Neural progenitor cell (in vitro differentiated cells): ENCODE results near the gene MAP9.

Experiments used
- EZH2 ChIP-seq: fragments of 200-600 bp; sonication (generic); IDR thresholded peaks from 2 replicates; pipeline ENCODE4 v1.6.1; 2017; ENCODE audit warnings: antibody characterized with exemption, mild to moderate bottlenecking, moderate library complexity
- EZH2phosphoT487 ChIP-seq: fragments of 200-600 bp; sonication (generic); IDR thresholded peaks from 2 replicates; pipeline ENCODE4 v1.6.1; 2017; ENCODE audit warnings: antibody characterized with exemption
- TF ChIP-seq, protein P1 (sequence below): fragments of 200-600 bp; sonication (generic); IDR thresholded peaks from 2 replicates; pipeline ENCODE4 v1.5.1; 2017; ENCODE audit warnings: antibody characterized with exemption, mild to moderate bottlenecking

DNA sequence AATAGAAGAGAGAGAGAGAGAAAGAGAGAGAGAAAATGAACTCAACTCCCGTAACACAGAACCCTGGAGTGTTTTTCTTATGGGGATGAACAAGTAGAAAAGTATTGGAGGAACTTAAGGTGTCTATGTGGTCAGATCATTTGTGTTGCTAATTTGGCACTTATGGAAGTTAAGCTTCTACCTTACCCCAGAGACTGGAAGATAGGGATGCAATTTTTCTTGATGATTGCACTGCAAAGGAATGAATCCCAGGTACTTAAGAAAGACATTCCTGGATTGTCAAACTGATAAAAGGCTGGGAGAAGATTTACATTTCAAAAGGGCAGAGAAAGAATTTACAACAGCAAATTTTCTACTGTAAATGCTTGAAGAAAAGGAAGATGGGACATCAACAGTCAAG is 57.2 kb downstream of the MAP9 start:
- TF ChIP-seq, protein P1, sequence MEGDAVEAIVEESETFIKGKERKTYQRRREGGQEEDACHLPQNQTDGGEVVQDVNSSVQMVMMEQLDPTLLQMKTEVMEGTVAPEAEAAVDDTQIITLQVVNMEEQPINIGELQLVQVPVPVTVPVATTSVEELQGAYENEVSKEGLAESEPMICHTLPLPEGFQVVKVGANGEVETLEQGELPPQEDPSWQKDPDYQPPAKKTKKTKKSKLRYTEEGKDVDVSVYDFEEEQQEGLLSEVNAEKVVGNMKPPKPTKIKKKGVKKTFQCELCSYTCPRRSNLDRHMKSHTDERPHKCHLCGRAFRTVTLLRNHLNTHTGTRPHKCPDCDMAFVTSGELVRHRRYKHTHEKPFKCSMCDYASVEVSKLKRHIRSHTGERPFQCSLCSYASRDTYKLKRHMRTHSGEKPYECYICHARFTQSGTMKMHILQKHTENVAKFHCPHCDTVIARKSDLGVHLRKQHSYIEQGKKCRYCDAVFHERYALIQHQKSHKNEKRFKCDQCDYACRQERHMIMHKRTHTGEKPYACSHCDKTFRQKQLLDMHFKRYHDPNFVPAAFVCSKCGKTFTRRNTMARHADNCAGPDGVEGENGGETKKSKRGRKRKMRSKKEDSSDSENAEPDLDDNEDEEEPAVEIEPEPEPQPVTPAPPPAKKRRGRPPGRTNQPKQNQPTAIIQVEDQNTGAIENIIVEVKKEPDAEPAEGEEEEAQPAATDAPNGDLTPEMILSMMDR = no peak
- TF ChIP-seq EZH2 (no peak), EZH2phosphoT487 (no peak)
